H1 (cell line): ENCODE data around the gene DCLK1. TPM values are rescaled to one million over a fixed set of nuclear protein-coding genes. Genes with fewer than 3 reads are reported as not detected.

Experiments
- CTCF ChIA-PET: fragments of 300-600 bp; sonication (Branson Sonifier 250); formaldehyde crosslinking; loops from one replicate; lab custom pipeline; 2021; ENCODE audit not compliant: partially characterized antibody; lab: Charles Lee
- POLR2A ChIA-PET: fragments of 300-600 bp; sonication (Branson Sonifier 250); formaldehyde crosslinking; loops from one replicate; lab custom pipeline; 2021; ENCODE audit warnings: inconsistent platforms; ENCODE audit not compliant: partially characterized antibody; lab: Charles Lee
- DNase-seq, 2 experiments: peaks; one replicate each; pipeline versions ENCODE4 v3.0.0 to v3.0.0-alpha.2; 2010 to 2022; ENCODE audit warnings: low spot score in 2 of 2, low read depth in 1 of 2, mixed read lengths in 1 of 2
- FAIRE-seq: peaks from 2 replicates; lab custom pipeline; 2011; peaks lifted over from hg19 to GRCh38; lab: Jason Lieb, UNC
- H2AFZ ChIP-seq: 2 replicates; pipeline ENCODE4 v1.8.1; 2012; ENCODE audit warnings: low read length, inconsistent platforms
- H2AK5ac ChIP-seq: 2 replicates; pipeline ENCODE4 v1.6.1; 2013; ENCODE audit warnings: low read depth, low read length
- H2BK120ac ChIP-seq: replicated peaks from 2 replicates; pipeline ENCODE3; 2013; ENCODE audit warnings: low read depth, low read length, inconsistent platforms
- H2BK12ac ChIP-seq: 2 replicates; pipeline ENCODE4 v1.6.1; 2013; ENCODE audit warnings: low read depth, low read length
- H2BK15ac ChIP-seq: 2 replicates; pipeline ENCODE4 v1.6.1; 2013; ENCODE audit warnings: low read length
- H2BK20ac ChIP-seq: 2 replicates; pipeline ENCODE4 v1.6.1; 2013; ENCODE audit warnings: low read length
- H2BK5ac ChIP-seq: 2 replicates; pipeline ENCODE4 v1.6.1; 2013; ENCODE audit warnings: low read depth, low read length
- H3K14ac ChIP-seq: 2 replicates; pipeline ENCODE4 v1.6.1; 2013; ENCODE audit warnings: inconsistent platforms; ENCODE audit not compliant: insufficient read length
- H3K18ac ChIP-seq: 2 replicates; pipeline ENCODE4 v1.6.1; 2013; ENCODE audit warnings: low read length; ENCODE audit errors: extremely low read depth
- H3K23ac ChIP-seq: 2 replicates; pipeline ENCODE4 v1.6.1; 2013; ENCODE audit warnings: inconsistent platforms; ENCODE audit not compliant: insufficient read length
- H3K23me2 ChIP-seq: 2 replicates; pipeline ENCODE4 v1.6.1; 2013; ENCODE audit warnings: low read depth, low read length
- H3K27ac ChIP-seq: 2 replicates; pipeline ENCODE4 v1.6.1; 2011; ENCODE audit warnings: low read depth, low read length, inconsistent platforms
- H3K27me3 ChIP-seq, 4 experiments: replicated peaks in 1 of 4; 1 replicate in 1 of 4; 2 replicates in 3 of 4; pipeline versions ENCODE4 v1.6.1 to v1.8.1; 2011 to 2013; ENCODE audit warnings: low read length in 3 of 4, mild to moderate bottlenecking in 3 of 4, inconsistent platforms in 2 of 4, mixed read lengths in 2 of 4, moderate library complexity in 1 of 4; ENCODE audit not compliant: control insufficient read depth in 3 of 4, insufficient read depth in 3 of 4; ENCODE audit errors: extremely low read depth in 1 of 4
- H3K36me3 ChIP-seq, 4 experiments: 2 replicates each; pipeline versions ENCODE4 v1.6.1 to v1.8.1; 2011 to 2013; ENCODE audit warnings: mild to moderate bottlenecking in 4 of 4, low read length in 3 of 4, moderate library complexity in 2 of 4, control low read depth in 1 of 4, inconsistent platforms in 1 of 4; ENCODE audit not compliant: insufficient read depth in 4 of 4, control insufficient read depth in 2 of 4
- H3K4ac ChIP-seq: replicated peaks from 2 replicates; pipeline ENCODE3; 2013; ENCODE audit warnings: low read length, low read depth, mixed read lengths, inconsistent platforms; ENCODE audit not compliant: insufficient read length
- H3K4me1 ChIP-seq, 4 experiments: replicated peaks in 1 of 4; 1 replicate in 1 of 4; 2 replicates in 3 of 4; pipeline versions ENCODE4 v1.6.1 to v1.8.1; 2011 to 2013; ENCODE audit warnings: low read length in 3 of 4, inconsistent platforms in 2 of 4, mixed read lengths in 1 of 4; ENCODE audit not compliant: insufficient read depth in 4 of 4, control insufficient read depth in 3 of 4
- H3K4me2 ChIP-seq, 2 experiments: 2 replicates each; pipeline versions ENCODE4 v1.6.1 to v1.8.1; 2011 to 2013; ENCODE audit warnings: low read depth in 2 of 2, low read length in 2 of 2, control low read depth in 1 of 2, inconsistent platforms in 1 of 2, mild to moderate bottlenecking in 1 of 2; ENCODE audit not compliant: insufficient read depth in 1 of 2
- H3K4me3 ChIP-seq, 4 experiments: fragments of 200-600, 300-600 bp in 1 of 4; sonication (generic), shearing (Covaris generic), sonication (Bioruptor Twin) in 1 of 4; 2 replicates each; pipeline versions ENCODE4 v1.5.1 to v1.8.1; 2011 to 2016; ENCODE audit warnings: low read length in 4 of 4, low read depth in 3 of 4, control low read depth in 2 of 4, inconsistent platforms in 2 of 4, mild to moderate bottlenecking in 2 of 4, mixed read lengths in 1 of 4, moderate library complexity in 1 of 4; ENCODE audit not compliant: insufficient read depth in 2 of 4; ENCODE audit errors: extremely low read depth in 1 of 4
- H3K56ac ChIP-seq: replicated peaks from 2 replicates; pipeline ENCODE3; 2013; ENCODE audit warnings: low read depth, mild to moderate bottlenecking, mixed read lengths, low read length, inconsistent platforms; ENCODE audit not compliant: insufficient read length
- H3K79me1 ChIP-seq: 2 replicates; pipeline ENCODE4 v1.6.1; 2013; ENCODE audit warnings: low read depth, low read length, control low read depth
- H3K79me2 ChIP-seq, 2 experiments: 2 replicates each; pipeline versions ENCODE4 v1.6.1 to v1.8.1; 2012 to 2013; ENCODE audit warnings: low read length in 2 of 2, mild to moderate bottlenecking in 2 of 2, inconsistent platforms in 1 of 2; ENCODE audit not compliant: insufficient read depth in 2 of 2, control insufficient read depth in 1 of 2
- H3K9ac ChIP-seq, 4 experiments: replicated peaks in 1 of 4; 1 replicate in 1 of 4; 2 replicates in 3 of 4; pipeline versions ENCODE4 v1.6.1 to v1.8.1; 2011 to 2013; ENCODE audit warnings: low read depth in 3 of 4, low read length in 3 of 4, control low read depth in 2 of 4, mild to moderate bottlenecking in 2 of 4, moderate library complexity in 2 of 4, inconsistent platforms in 1 of 4; ENCODE audit errors: extremely low read depth in 1 of 4
- H3K9me3 ChIP-seq, 2 experiments: 2 replicates each; pipeline versions ENCODE4 v1.6.1 to v1.8.1; 2012 to 2013; ENCODE audit warnings: mild to moderate bottlenecking in 2 of 2, moderate library complexity in 2 of 2, control low read depth in 1 of 2, inconsistent platforms in 1 of 2, low read depth in 1 of 2, low read length in 1 of 2, mixed read lengths in 1 of 2; ENCODE audit not compliant: insufficient read depth in 2 of 2
- H4K20me1 ChIP-seq, 2 experiments: replicated peaks in 1 of 2; 2 replicates each; pipeline versions ENCODE3 to v1.8.1; 2011 to 2013; ENCODE audit warnings: inconsistent platforms in 2 of 2, low read length in 2 of 2, mild to moderate bottlenecking in 1 of 2; ENCODE audit not compliant: insufficient read depth in 2 of 2, control insufficient read depth in 1 of 2
- H4K5ac ChIP-seq: 2 replicates; pipeline ENCODE4 v1.6.1; 2013; ENCODE audit warnings: low read length, low read depth, mixed read lengths, inconsistent platforms; ENCODE audit not compliant: insufficient read length
- H4K8ac ChIP-seq: 2 replicates; pipeline ENCODE4 v1.8.0; 2013; ENCODE audit warnings: mild to moderate bottlenecking, moderate library complexity, low read length, inconsistent platforms; ENCODE audit not compliant: insufficient read depth; ENCODE audit errors: extremely low read depth
- H4K91ac ChIP-seq: replicated peaks from 2 replicates; pipeline ENCODE3; 2013; ENCODE audit warnings: low read length, mixed read lengths, inconsistent platforms; ENCODE audit not compliant: insufficient read length
- BACH1 ChIP-seq: IDR thresholded peaks from 2 replicates; pipeline ENCODE4 v1.6.1; 2012; ENCODE audit warnings: low read length, improper control_type of control experiment
- CEBPB ChIP-seq: IDR thresholded peaks from 2 replicates; pipeline ENCODE4 v1.6.1; 2012; ENCODE audit warnings: low read depth, low read length
- EP300 ChIP-seq, 2 experiments: IDR thresholded peaks; 1 replicate in 1 of 2; 2 replicates in 1 of 2; pipeline ENCODE4 v1.6.1; 2011 to 2012; ENCODE audit warnings: low read depth in 2 of 2, low read length in 2 of 2, mild to moderate bottlenecking in 2 of 2, borderline replicate concordance in 1 of 2, inconsistent platforms in 1 of 2, moderate library complexity in 1 of 2
- HDAC6 ChIP-seq: IDR thresholded peaks from one replicate; pipeline ENCODE4 v1.7.1; 2012; ENCODE audit warnings: low read depth, mild to moderate bottlenecking, inconsistent platforms, low read length, moderate library complexity
- NRF1 ChIP-seq: IDR thresholded peaks from 2 replicates; pipeline ENCODE4 v1.6.1; 2011; ENCODE audit warnings: mild to moderate bottlenecking, low read depth, low read length, improper control_type of control experiment
- SP4 ChIP-seq: IDR thresholded peaks from 2 replicates; pipeline ENCODE4 v1.6.1; 2012; ENCODE audit warnings: low read length, inconsistent platforms
- SRF ChIP-seq: IDR thresholded peaks from 2 replicates; pipeline ENCODE4 v1.6.1; 2011; ENCODE audit warnings: mild to moderate bottlenecking, low read depth, low read length, moderate library complexity
- TAF1 ChIP-seq: IDR thresholded peaks from 2 replicates; pipeline ENCODE4 v1.6.1; 2011; ENCODE audit warnings: mild to moderate bottlenecking, low read depth, low read length
- USF2 ChIP-seq: IDR thresholded peaks from 2 replicates; pipeline ENCODE4 v1.6.1; 2011; ENCODE audit warnings: low read length, improper control_type of control experiment
- WGBS, 2 experiments: shearing (Covaris generic) in 1 of 2; methylation state at CpG; one replicate each; pipeline versions ENCODE4 v1.1.6 to v1.1.7; 2013 to 2015; ENCODE audit warnings: low lambda C conversion rate in 2 of 2, mixed read lengths in 2 of 2, inconsistent platforms in 1 of 2, low coverage in 1 of 2, missing lambda C conversion rate in 1 of 2; ENCODE audit not compliant: insufficient replicate concordance in 2 of 2, insufficient coverage in 1 of 2, insufficient read length in 1 of 2; ENCODE audit errors: extremely low coverage in 1 of 2, missing lambda C conversion rate in 1 of 2; 5-methylcytosine and 5-hydroxymethylcytosine counted together
- polyA plus RNA-seq, 7 experiments: library from polyadenylated mRNA; depleted of rRNA in 3 of 7; stranded (reverse) in 5 of 7; unstranded in 2 of 7; fragments of >200 nt in 5 of 7; fragments of 200-250 nt in 2 of 7; gene quantifications; 1 replicate in 5 of 7; 2 replicates in 1 of 7; 4 replicates in 1 of 7; pipeline versions ENCODE4 v1.2.1 to v1.2.3, GENCODE V29; 2011 to 2013; ENCODE audit warnings: missing spikeins in 2 of 7, mixed read lengths in 2 of 7
- total RNA-seq: library from RNA; stranded (reverse); fragmentation: NEBNext Ultra II Directional; extraction: Animal tissue kit (Norgen Biotek cat#: 25700); gene quantifications from 2 replicates; pipeline ENCODE4 v1.2.1, GENCODE V29; 2021

The DCLK1 gene
- total and polyA plus RNA-seq, 2 of the 8 experiments (the other 6 are each of a cell fraction or from before 2014, with no cell fraction given) = 22.8 to 41.0 TPM

GRCh38 chr13:36089130-36089647 lies 42.0 kb downstream of the DCLK1 start:
- Histone ChIP-seq H2BK120ac (no peak overlapping the region), H3K4ac (no peak overlapping the region), H3K23ac (no peak overlapping the region), H3K14ac (no peak overlapping the region), H2BK20ac (no peak overlapping the region), H3K4me2 (no peak overlapping the region), H2BK5ac (no peak overlapping the region), H4K5ac (no peak overlapping the region), H4K91ac (no peak overlapping the region), H4K20me1 (no peaks in the 10 kb centered on the region), H2AK5ac (no peak overlapping the region), H4K8ac (no peak overlapping the region), H3K4me1 (peaks cover 0 to 2% (median under 1%) of the 10 kb centered on the region in 4 experiments; a peak in 2 of 7 replicates), H3K9ac (no peak overlapping the region), H3K4me3 (no peak overlapping the region), H3K36me3 (no peaks in the 10 kb centered on the region), H3K27ac (no peak overlapping the region), H3K56ac (no peak overlapping the region), H3K23me2 (no peaks in the 10 kb centered on the region), H2BK12ac (no peak overlapping the region), H3K79me1 (no peaks in the 10 kb centered on the region), H2AFZ (no peak overlapping the region), H3K79me2 (no peaks in the 10 kb centered on the region), H3K27me3 (no peaks in the 10 kb centered on the region), H3K18ac (no peak overlapping the region), H2BK15ac (no peak overlapping the region), H3K9me3 (no peaks in the 10 kb centered on the region; a peak in 1 of 4 replicates)
- 87% methylated on average over 7 of the region's 7 CpGs; no CpG with 5 or more reads in 1 of the 2 experiments for WGBS, 2 experiments
- ChIA-PET POLR2A (no interaction called here), CTCF (interaction anchor here (1.1 to 1.5 kb wide), 2 partner anchors 9 to 110 kb away, joined by 3 to 5 read pairs; no protein-coding TSS in a partner anchor)
- DNase-seq (no peak), FAIRE-seq (no peak)
- TF ChIP-seq NRF1 = no peak
- no peak for TF ChIP-seq SRF
- no peak for TF ChIP-seq BACH1
- no peak for TF ChIP-seq USF2
- no peak for TF ChIP-seq CEBPB
- TF ChIP-seq SP4 = no peak
- TF ChIP-seq TAF1 = no peak
- no peak for TF ChIP-seq EP300 (IDR thresholded peaks at IDR 0.05; ENCODE audit: borderline replicate concordance in 1 of 2, low read depth in 2 of 2, low read length in 2 of 2)
- TF ChIP-seq HDAC6 = no peak
